Kidney epithelial cell (primary cell): ENCODE measurements around the gene SIX5. TPM values are rescaled to one million over a fixed set of nuclear protein-coding genes. Genes with fewer than 3 reads are reported as not detected.
A peak's percentile ranks its signal among the peaks of the same experiment; 100 is the strongest.

Source experiments
- DNase-seq: peaks from one replicate; pipeline ENCODE4 v3.0.0-alpha.2; 2010; ENCODE audit warnings: low read depth
- H3K27me3 ChIP-seq: 2 replicates; pipeline ENCODE4 v1.6.0; 2011; ENCODE audit warnings: low read length; ENCODE audit not compliant: control insufficient read depth, insufficient read depth
- H3K36me3 ChIP-seq: 2 replicates; pipeline ENCODE4 v1.5.1; 2011; ENCODE audit warnings: low read length; ENCODE audit not compliant: control insufficient read depth, insufficient read depth
- H3K4me3 ChIP-seq: 2 replicates; pipeline ENCODE4 v1.5.1; 2011; ENCODE audit warnings: low read depth, mild to moderate bottlenecking, control low read depth, low read length
- total RNA-seq: library from RNA; depleted of rRNA; stranded (reverse); fragments of >200 nt; gene quantifications from 2 replicates; pipeline ENCODE4 v1.2.3, GENCODE V29; 2015
- TF ChIP-seq, protein P1 (sequence below): IDR thresholded peaks from 2 replicates; pipeline ENCODE4 v1.5.1; 2011; ENCODE audit warnings: mild to moderate bottlenecking, moderate library complexity, low read length, control low read depth, inconsistent platforms; ENCODE audit not compliant: insufficient read depth, poor library complexity, severe bottlenecking

The SIX5 gene
- total RNA-seq, 1 donor from 2014 or later, result 11.7 TPM

DNA sequence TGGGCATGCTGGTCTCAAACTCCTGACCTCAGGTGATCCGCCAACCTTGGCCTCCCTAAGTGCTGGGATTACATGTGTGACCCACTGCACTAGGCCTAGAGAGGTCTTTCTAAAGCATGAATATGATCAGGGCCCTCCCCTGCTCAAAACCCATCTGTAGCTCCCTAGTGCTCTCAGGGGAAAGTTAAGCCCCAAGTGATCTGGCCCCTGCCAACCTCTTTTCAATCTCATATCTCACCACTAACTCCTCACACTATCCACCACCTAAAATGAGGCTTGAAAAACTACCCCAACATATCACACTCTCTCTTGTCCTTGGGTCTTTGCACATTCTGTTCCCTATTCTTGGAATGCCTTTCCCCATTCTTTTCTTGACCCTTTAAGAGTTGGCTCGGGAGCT is 25.6 kb upstream of the SIX5 start:
- TF ChIP-seq, protein P1, sequence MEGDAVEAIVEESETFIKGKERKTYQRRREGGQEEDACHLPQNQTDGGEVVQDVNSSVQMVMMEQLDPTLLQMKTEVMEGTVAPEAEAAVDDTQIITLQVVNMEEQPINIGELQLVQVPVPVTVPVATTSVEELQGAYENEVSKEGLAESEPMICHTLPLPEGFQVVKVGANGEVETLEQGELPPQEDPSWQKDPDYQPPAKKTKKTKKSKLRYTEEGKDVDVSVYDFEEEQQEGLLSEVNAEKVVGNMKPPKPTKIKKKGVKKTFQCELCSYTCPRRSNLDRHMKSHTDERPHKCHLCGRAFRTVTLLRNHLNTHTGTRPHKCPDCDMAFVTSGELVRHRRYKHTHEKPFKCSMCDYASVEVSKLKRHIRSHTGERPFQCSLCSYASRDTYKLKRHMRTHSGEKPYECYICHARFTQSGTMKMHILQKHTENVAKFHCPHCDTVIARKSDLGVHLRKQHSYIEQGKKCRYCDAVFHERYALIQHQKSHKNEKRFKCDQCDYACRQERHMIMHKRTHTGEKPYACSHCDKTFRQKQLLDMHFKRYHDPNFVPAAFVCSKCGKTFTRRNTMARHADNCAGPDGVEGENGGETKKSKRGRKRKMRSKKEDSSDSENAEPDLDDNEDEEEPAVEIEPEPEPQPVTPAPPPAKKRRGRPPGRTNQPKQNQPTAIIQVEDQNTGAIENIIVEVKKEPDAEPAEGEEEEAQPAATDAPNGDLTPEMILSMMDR, result no peak
- DNase-seq, result no peak
- no peaks in the 10 kb centered on the region for H3K36me3 ChIP-seq
- H3K27me3 ChIP-seq, result no peaks in the 10 kb centered on the region
- H3K4me3 ChIP-seq, result no peak overlapping the region

DNA sequence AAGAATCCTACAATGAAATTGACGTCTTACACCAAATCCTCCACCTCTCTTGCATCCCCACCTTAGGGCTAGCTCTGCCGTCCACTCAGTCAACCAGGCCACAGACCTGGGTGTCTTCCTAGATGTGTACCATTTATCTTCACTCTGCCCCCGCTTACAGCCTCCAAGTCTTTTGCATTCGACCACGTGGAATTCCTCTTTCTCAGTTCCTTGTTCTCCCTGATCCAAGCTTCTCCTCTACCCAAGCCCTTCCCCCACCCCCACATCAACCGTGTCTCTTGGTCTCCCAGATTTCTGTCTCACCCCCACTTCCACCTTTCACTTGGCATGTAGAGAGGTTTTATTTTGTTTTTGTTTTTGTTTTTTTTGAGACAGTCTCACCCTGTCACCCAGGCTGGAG is 24.8 kb upstream of the SIX5 start:
- Histone ChIP-seq H3K27me3 (no peaks in the 10 kb centered on the region), H3K4me3 (no peak overlapping the region), H3K36me3 (peaks cover 2% of the 10 kb centered on the region)
- DNase-seq, result no peak
- TF ChIP-seq, protein P1, result no peak

DNA sequence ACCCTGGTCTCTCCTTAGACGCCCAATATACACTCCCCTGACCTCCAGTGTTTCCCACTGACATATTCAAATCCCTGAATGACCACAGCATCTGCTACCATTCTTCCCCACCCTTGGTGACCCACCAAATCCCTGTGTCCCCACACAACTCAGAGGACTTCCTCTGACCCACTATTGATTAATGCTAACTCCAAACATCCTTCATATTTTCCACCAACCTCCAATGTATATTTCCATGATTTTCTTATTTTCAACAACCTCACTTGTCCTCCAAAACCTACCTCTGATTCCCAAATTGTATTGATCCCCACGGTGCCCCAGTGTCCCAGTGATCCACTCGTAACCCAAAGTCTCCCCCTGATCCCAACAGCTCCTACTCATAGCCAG is 24.1 kb upstream of the SIX5 start:
- Histone ChIP-seq H3K36me3 (peaks cover 2% of the 10 kb centered on the region), H3K27me3 (no peaks in the 10 kb centered on the region), H3K4me3 (no peak overlapping the region)
- no peak for DNase-seq
- TF ChIP-seq, protein P1, result no peak

DNA sequence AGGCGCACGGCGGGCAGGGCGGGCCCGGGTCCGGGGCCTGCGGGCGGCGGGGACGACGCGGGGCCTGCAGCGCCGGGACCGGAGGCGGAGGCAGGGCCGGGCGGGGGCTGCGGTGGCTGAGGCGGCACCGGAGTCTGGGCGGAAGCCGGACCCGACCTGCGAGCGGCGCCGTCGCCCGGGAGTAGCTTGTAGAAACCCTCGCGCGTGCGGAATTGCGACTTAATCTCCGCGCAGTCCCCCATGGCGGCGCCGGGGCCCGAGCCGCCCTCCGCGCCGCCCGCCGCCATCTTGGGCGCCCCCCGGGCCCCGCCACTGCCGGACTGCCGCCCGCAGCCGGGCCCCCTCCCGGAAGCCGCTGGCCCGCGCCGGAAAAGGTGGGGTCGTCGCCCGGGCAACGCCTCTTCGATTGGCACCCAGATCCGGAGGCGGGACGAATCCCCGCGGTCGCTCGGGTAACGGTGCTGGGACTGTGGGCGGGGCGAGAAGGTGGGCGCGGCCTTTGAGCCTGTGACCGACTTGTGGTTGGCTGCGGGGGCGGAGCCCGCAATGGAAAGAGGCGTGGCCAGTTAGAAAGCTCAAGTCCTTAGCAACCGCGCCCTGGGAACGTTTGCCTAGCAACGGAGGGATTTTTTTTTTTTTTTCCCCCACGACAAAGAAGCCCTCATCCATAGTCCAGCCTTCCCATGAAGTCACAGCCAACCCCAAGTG is 23.6 kb upstream of the SIX5 start, which contains the start of gene DMWD:
Gene DMWD (minus strand): TSS at position 376 of the 708 bp plus-strand sequence. CDS start 89 bp downstream, at position 287.
- DNase-seq, result peak; percentile 92
- H3K27me3 ChIP-seq, result no peaks in the 10 kb centered on the region
- TF ChIP-seq, protein P1, result no peak
- peak within 1 kb of the TSS; percentile 91 for H3K4me3 ChIP-seq
- peaks cover 2% of the 10 kb centered on the region for H3K36me3 ChIP-seq

DNA sequence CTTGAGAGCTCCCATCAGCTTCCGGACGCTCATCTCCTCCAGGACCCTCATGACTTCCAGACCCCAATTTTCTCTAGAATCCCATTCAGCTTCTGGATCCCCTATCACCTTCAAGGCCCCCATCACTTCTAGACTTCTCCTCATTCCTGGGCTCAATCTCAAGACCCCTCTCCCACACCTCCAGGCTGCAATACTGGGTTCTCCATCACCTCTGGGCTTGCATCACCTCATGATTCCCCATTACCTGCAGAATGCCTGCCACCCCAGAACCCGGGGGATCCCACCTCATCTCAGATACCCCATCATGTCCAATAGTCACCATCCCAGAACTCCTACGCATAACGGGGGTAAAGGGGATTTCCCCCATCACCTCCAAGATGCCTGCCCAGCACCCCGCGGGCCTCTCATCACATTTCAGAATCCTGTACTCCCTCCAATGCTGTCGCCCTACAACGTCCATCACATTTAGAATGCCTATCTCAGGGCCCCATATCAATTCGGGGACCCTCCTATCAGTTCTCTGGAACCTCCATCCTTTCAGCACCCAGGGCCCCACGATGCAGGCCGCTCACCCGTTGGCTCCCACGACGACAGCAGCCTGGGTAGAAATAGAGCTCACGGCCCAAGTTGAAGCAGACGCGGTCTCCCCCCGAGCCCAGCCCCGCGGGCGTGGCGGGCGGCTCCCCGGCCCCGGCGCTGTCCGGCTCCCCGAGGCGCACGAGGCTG is 22.9 kb upstream of the SIX5 start:
- peaks cover 2% of the 10 kb centered on the region for H3K36me3 ChIP-seq
- no peaks in the 10 kb centered on the region for H3K27me3 ChIP-seq
- TF ChIP-seq, protein P1, result no peak
- DNase-seq, result no peak
- peak overlapping the region; percentile 91 for H3K4me3 ChIP-seq
